Renal cortex interstitium (tissue), 15 donors: ENCODE results near the gene SMARCA1. TPM values are rescaled to one million over a fixed set of nuclear protein-coding genes. Genes with fewer than 3 reads are reported as not detected.
"Not testable (repeated sequence)": the region's sequence is repeated elsewhere in the genome, so short reads cannot be mapped to it uniquely, and the experiment has no call there.

Source experiments
- DNase-seq, 11 donors: peaks; one replicate each; pipeline ENCODE4 v3.0.0-alpha.2; 2013; ENCODE audit warnings: low read depth in 9 of 11, low spot score in 4 of 11; ENCODE audit errors: extremely low read depth in 1 of 11
- long read RNA-seq, 16 experiments: transcript quantifications; one replicate each; lab custom pipeline, GENCODE V29; 2026
- polyA plus RNA-seq, 3 donors: library from polyadenylated mRNA; unstranded; fragments of 120-200 nt; gene quantifications; one replicate each; pipeline ENCODE4 v1.2.1, GENCODE V29; 2013; ENCODE audit not compliant: insufficient read length in 3 of 3

Gene SMARCA1
- polyA plus RNA-seq: 100 to 1,000 TPM; 109 to 130 (median 110) TPM
- long read RNA-seq, donor 1, partial matches to known transcripts: 0 of 2 reads
- long read RNA-seq, donor 1, other reads (novel, unspliced or antisense): 0 of 2 reads
- long read RNA-seq, donor 2, partial matches to known transcripts: 7 of 7 reads
- long read RNA-seq, donor 2, other reads (novel, unspliced or antisense): 0 of 7 reads
- long read RNA-seq, donor 3, full-length matches to known transcripts: 7 of 12 reads
- long read RNA-seq, donor 3, partial matches to known transcripts: 5 of 12 reads
- long read RNA-seq, donor 3, other reads (novel, unspliced or antisense): 0 of 12 reads
- long read RNA-seq, donor 4, full-length matches to known transcripts: 4 of 10 reads
- long read RNA-seq, donor 4, partial matches to known transcripts: 6 of 10 reads
- long read RNA-seq, donor 4, other reads (novel, unspliced or antisense): 0 of 10 reads
- long read RNA-seq, donor 5, transcript SMARCA1-201 (25 exons, 3,564 nt): major isoform, 10 of 24 reads
- long read RNA-seq, donor 5, partial matches to known transcripts: 13 of 24 reads
- long read RNA-seq, donor 5, other reads (novel, unspliced or antisense): 0 of 24 reads
- long read RNA-seq, donor 6, partial matches to known transcripts: 10 of 12 reads
- long read RNA-seq, donor 6, other reads (novel, unspliced or antisense): 0 of 12 reads
- long read RNA-seq, donor 7, partial matches to known transcripts: 24 of 29 reads
- long read RNA-seq, donor 7, other reads (novel, unspliced or antisense): 0 of 29 reads
- long read RNA-seq, donor 8, partial matches to known transcripts: 30 of 35 reads
- long read RNA-seq, donor 8, other reads (novel, unspliced or antisense): 0 of 35 reads
- long read RNA-seq, donor 9, partial matches to known transcripts: 0 of 3 reads
- long read RNA-seq, donor 9, other reads (novel, unspliced or antisense): 0 of 3 reads
- long read RNA-seq, donor 10, full-length matches to known transcripts: 2 of 9 reads
- long read RNA-seq, donor 10, partial matches to known transcripts: 7 of 9 reads
- long read RNA-seq, donor 10, other reads (novel, unspliced or antisense): 0 of 9 reads
- long read RNA-seq, donor 11, partial matches to known transcripts: 6 of 7 reads
- long read RNA-seq, donor 11, other reads (novel, unspliced or antisense): 0 of 7 reads
- long read RNA-seq, donor 12, partial matches to known transcripts: 6 of 7 reads
- long read RNA-seq, donor 12, other reads (novel, unspliced or antisense): 0 of 7 reads
- long read RNA-seq, donor 13, partial matches to known transcripts: 64 of 66 reads
- long read RNA-seq, donor 13, other reads (novel, unspliced or antisense): 0 of 66 reads
- long read RNA-seq, donor 14, partial matches to known transcripts: 17 of 20 reads
- long read RNA-seq, donor 14, other reads (novel, unspliced or antisense): 0 of 20 reads
- long read RNA-seq, donor 15, partial matches to known transcripts: 9 of 11 reads
- long read RNA-seq, donor 15, other reads (novel, unspliced or antisense): 0 of 11 reads
- long read RNA-seq, donor 16, full-length matches to known transcripts: 14 of 51 reads
- long read RNA-seq, donor 16, partial matches to known transcripts: 37 of 51 reads
- long read RNA-seq, donor 16, other reads (novel, unspliced or antisense): 0 of 51 reads

- peak in 9 of 11 donors; percentile 45 to 72 (median 60) for DNase-seq
Observed at GRCh38 chrX:129523079-129523911, at the start of gene SMARCA1. TSS of gene SMARCA1 (minus strand) at chrX:129523490. CDS start at chrX:129523370, 120 bp downstream.

- no peak for DNase-seq
Observed at GRCh38 chrX:129572422-129572821, 49.1 kb upstream of the SMARCA1 start.

- DNase-seq: no peak
Observed at GRCh38 chrX:129568349-129568748, 45.1 kb upstream of the SMARCA1 start.

- no peak for DNase-seq
Observed at GRCh38 chrX:129566073-129566472, 42.8 kb upstream of the SMARCA1 start.

- DNase-seq: peak in 6 of 11 donors; percentile 9 to 49 (median 19)
Observed at GRCh38 chrX:129565046-129565650, 41.9 kb upstream of the SMARCA1 start.

GRCh38 chrX:129564345-129564744, 41.1 kb upstream of the SMARCA1 start:
- DNase-seq: not testable (repeated sequence)

GRCh38 chrX:129561453-129561852, 38.2 kb upstream of the SMARCA1 start:
- no peak for DNase-seq

- DNase-seq: no peak
Observed at GRCh38 chrX:129559783-129560182, 36.5 kb upstream of the SMARCA1 start.

GRCh38 chrX:129557844-129558480, 34.7 kb upstream of the SMARCA1 start:
- DNase-seq: no peak

- no peak for DNase-seq
Observed at GRCh38 chrX:129556806-129557315, 33.6 kb upstream of the SMARCA1 start.

- not testable (repeated sequence) for DNase-seq
Observed at GRCh38 chrX:129554816-129555215, 31.5 kb upstream of the SMARCA1 start.

- DNase-seq: no peak
Observed at GRCh38 chrX:129553619-129554288, 30.5 kb upstream of the SMARCA1 start.

GRCh38 chrX:129549124-129549523, 25.8 kb upstream of the SMARCA1 start:
- DNase-seq: no peak

- no peak for DNase-seq
Observed at GRCh38 chrX:129545408-129545807, 22.1 kb upstream of the SMARCA1 start.

GRCh38 chrX:129544780-129545179, 21.5 kb upstream of the SMARCA1 start:
- no peak for DNase-seq

- no peak for DNase-seq
Observed at GRCh38 chrX:129540722-129541184, 17.5 kb upstream of the SMARCA1 start.
